Calu3 (cell line): ENCODE data around the gene ANKS1B. TPM values are rescaled to one million over a fixed set of nuclear protein-coding genes. Genes with fewer than 3 reads are reported as not detected.

Source experiments
- BruUV-seq: library from RNA; stranded (reverse); fragments of 400-500 nt; replicated peaks from 2 replicates; lab custom pipeline; 2021; lab: Mats Ljungman, UMichigan
- CTCF ChIA-PET: fragments of 300-600 bp; sonication (Branson Sonifier 250); formaldehyde crosslinking; loops from one replicate; lab custom pipeline; 2022; ENCODE audit warnings: antibody characterized with exemption; lab: Charles Lee
- DNase-seq: peaks from one replicate; pipeline ENCODE4 v3.0.0; 2022
- H3K27ac Mint-ChIP-seq: one replicate; pipeline ENCODE4 v1.8.0; 2022; ENCODE audit warnings: mixed read lengths; ENCODE audit not compliant: unreplicated experiment
- H3K27me3 Mint-ChIP-seq: one replicate; pipeline ENCODE4 v1.8.0; 2022; ENCODE audit warnings: mixed read lengths; ENCODE audit not compliant: unreplicated experiment
- H3K36me3 Mint-ChIP-seq: one replicate; pipeline ENCODE4 v1.8.0; 2022; ENCODE audit warnings: mild to moderate bottlenecking, moderate library complexity, mixed read lengths; ENCODE audit not compliant: insufficient read depth, unreplicated experiment
- H3K4me1 Mint-ChIP-seq: one replicate; pipeline ENCODE4 v1.8.0; 2022; ENCODE audit warnings: mild to moderate bottlenecking, low read depth, mixed read lengths; ENCODE audit not compliant: unreplicated experiment
- H3K4me3 Mint-ChIP-seq: one replicate; pipeline ENCODE4 v1.8.0; 2022; ENCODE audit warnings: mild to moderate bottlenecking, low read depth, moderate library complexity, mixed read lengths; ENCODE audit not compliant: unreplicated experiment
- H3K9me3 Mint-ChIP-seq: one replicate; pipeline ENCODE4 v1.8.0; 2022; ENCODE audit warnings: low read depth, mixed read lengths; ENCODE audit not compliant: unreplicated experiment
- intact Hi-C: fragments of 100-400 bp; cut with micrococcal nuclease; formaldehyde crosslinking; loops from one replicate; pipeline ENCODE4 v1.10.0; 2022; ENCODE audit not compliant: unreplicated experiment
- total RNA-seq: library from RNA; stranded (reverse); gene quantifications from 2 replicates; pipeline ENCODE4 v1.2.3, GENCODE V29; 2022
- TF ChIP-seq, protein P1 (sequence below): fragments of 200-600 bp; IDR thresholded peaks from one replicate; pipeline ENCODE4 v1.8.0; 2022; ENCODE audit warnings: antibody characterized with exemption; ENCODE audit not compliant: unreplicated experiment

Gene ANKS1B
- total RNA-seq, 1 experiment from 2014 or later = 1.7 TPM

DNA sequence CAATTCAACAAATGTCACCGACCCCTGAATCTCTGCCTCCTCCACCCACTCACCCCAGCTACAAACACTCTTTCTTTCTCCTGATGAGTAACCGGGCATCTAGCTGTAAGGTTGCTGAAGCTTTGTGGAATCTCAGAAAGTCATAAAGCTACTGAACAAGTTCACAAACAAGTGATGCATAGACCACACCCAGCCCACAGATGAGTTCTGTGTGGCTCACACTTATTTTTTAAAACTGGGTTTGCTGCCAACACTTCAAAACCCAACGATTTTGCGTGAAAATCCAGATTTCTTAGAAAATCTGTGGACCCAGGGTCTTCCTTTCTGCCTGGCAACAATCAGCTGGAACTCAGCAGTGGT is 1243.6 kb downstream of the ANKS1B start:
- Mint-ChIP-seq H3K27ac (no peak overlapping the region), H3K36me3 (no peaks in the 10 kb centered on the region), H3K4me1 (no peaks in the 10 kb centered on the region), H3K27me3 (peaks cover 41% of the 10 kb centered on the region), H3K9me3 (no peaks in the 10 kb centered on the region), H3K4me3 (no peak overlapping the region)
- intact Hi-C loops = loop anchor here (5.0 kb wide), 3 partner anchors 174 to 324 kb away; no protein-coding TSS in a partner anchor
- CTCF ChIA-PET = no interaction called here
- BruUV-seq = no TSS peak
- TF ChIP-seq, protein P1, sequence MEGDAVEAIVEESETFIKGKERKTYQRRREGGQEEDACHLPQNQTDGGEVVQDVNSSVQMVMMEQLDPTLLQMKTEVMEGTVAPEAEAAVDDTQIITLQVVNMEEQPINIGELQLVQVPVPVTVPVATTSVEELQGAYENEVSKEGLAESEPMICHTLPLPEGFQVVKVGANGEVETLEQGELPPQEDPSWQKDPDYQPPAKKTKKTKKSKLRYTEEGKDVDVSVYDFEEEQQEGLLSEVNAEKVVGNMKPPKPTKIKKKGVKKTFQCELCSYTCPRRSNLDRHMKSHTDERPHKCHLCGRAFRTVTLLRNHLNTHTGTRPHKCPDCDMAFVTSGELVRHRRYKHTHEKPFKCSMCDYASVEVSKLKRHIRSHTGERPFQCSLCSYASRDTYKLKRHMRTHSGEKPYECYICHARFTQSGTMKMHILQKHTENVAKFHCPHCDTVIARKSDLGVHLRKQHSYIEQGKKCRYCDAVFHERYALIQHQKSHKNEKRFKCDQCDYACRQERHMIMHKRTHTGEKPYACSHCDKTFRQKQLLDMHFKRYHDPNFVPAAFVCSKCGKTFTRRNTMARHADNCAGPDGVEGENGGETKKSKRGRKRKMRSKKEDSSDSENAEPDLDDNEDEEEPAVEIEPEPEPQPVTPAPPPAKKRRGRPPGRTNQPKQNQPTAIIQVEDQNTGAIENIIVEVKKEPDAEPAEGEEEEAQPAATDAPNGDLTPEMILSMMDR = no peak
- DNase-seq = no peak

DNA sequence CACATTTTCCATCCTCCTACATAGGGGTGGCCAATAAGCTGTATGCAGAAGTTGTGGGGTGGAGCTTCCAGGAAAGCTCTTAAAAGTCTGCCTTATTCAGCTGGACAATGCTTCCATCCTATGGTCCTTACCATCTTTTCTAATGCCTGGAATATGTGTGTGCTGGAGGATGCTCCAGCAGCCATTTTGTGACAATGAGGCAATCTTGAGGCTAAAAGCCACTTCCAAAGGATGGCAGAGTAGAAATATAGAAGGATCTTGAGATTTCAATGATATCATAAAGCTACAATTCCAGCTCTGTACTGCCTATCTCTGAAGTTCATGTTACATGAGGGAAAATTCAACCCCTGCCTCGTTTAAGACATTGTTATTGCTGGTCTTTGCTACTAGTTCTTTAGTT is 1244.0 kb downstream of the ANKS1B start:
- CTCF ChIA-PET = no interaction called here

DNA sequence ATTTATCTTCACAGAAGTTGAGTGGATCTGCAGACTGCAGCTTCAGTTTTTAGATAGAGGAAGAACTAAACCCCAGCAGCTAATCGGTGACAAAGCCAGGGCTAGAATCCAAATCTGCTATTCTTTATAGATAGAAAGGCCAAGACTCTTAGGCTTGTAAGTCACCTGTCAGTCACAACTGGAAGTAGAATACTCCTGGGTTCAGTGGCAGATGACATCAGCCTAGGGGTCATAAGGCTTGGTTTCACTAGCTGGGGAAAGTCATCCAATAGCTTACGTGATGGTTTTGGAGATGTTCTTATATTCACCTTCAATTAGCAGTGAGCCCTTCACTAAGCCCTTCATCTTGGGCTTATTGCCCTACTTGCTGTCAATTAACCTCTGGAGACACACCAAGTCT is 1246.2 kb downstream of the ANKS1B start:
- Mint-ChIP-seq H3K4me3 (no peak overlapping the region), H3K9me3 (no peaks in the 10 kb centered on the region), H3K4me1 (no peaks in the 10 kb centered on the region), H3K27ac (no peak overlapping the region), H3K36me3 (no peaks in the 10 kb centered on the region), H3K27me3 (peaks cover 35% of the 10 kb centered on the region)
- intact Hi-C loops = no loop called here
- DNase-seq = no peak
- TF ChIP-seq, protein P1 = no peak
- CTCF ChIA-PET = no interaction called here
- BruUV-seq = no TSS peak

More for the DNA sequence above, 1244.0 kb downstream of the ANKS1B start:
- Mint-ChIP-seq H3K4me1 (no peaks in the 10 kb centered on the region), H3K27me3 (peaks cover 37% of the 10 kb centered on the region), H3K27ac (no peak overlapping the region), H3K4me3 (no peak overlapping the region), H3K9me3 (no peaks in the 10 kb centered on the region), H3K36me3 (no peaks in the 10 kb centered on the region)
- BruUV-seq = no TSS peak
- DNase-seq = no peak
- TF ChIP-seq, protein P1 = no peak
- intact Hi-C loops = loop anchor here (5.0 kb wide), 3 partner anchors 173 to 323 kb away; no protein-coding TSS in a partner anchor

DNA sequence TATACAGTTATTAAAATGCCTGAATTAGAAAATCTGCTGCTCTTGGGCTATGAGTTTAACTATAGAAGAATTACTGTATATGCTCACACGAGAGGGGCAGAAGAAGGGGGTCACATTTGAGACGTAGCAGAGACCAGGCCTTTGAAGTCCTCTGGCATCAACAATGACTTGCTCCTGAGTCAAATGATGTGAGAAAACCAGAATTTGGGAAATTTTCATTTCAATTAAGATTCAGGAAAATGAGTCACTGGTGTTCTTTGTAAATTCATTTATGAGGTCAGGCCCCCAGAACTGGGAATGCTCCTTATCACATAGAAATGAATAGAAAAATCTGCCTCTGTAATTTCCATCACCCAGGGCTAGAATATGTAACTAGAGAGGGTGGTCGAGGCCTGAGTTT is 1246.7 kb downstream of the ANKS1B start:
- Mint-ChIP-seq H3K27me3 (peaks cover 35% of the 10 kb centered on the region), H3K27ac (no peak overlapping the region), H3K4me1 (no peaks in the 10 kb centered on the region), H3K4me3 (no peak overlapping the region), H3K9me3 (no peaks in the 10 kb centered on the region), H3K36me3 (no peaks in the 10 kb centered on the region)
- TF ChIP-seq, protein P1 = no peak
- no peak for DNase-seq
- intact Hi-C loops = no loop called here
- CTCF ChIA-PET = no interaction called here
- BruUV-seq = no TSS peak
